Thyroid gland (tissue), 4 donors: Measurements from ENCODE around the gene LACRT. TPM values are rescaled to one million over a fixed set of nuclear protein-coding genes. Genes with fewer than 3 reads are reported as not detected.

ENCODE experiments used
- DNase-seq, 2 donors: peaks; one replicate each; pipeline ENCODE4 v3.0.0-alpha.2; 2019
- H3K27ac ChIP-seq, 3 donors: fragments of 200-600 bp; sonication (generic); 1 replicate in 2 of 3; 2 replicates in 1 of 3; pipeline ENCODE4 v1.5.1; 2016 to 2019; ENCODE audit warnings: mild to moderate bottlenecking in 1 of 3, moderate library complexity in 1 of 3
- H3K27me3 ChIP-seq: fragments of 200-600 bp; sonication (generic); one replicate; pipeline ENCODE4 v1.5.1; 2019
- H3K36me3 ChIP-seq, 2 donors: fragments of 200-600 bp; sonication (generic); one replicate each; pipeline ENCODE4 v1.5.1; 2016 to 2019
- H3K4me1 ChIP-seq, 2 donors: fragments of 200-600 bp; sonication (generic); one replicate each; pipeline ENCODE4 v1.5.1; 2017 to 2019
- H3K4me3 ChIP-seq, 3 donors: fragments of 200-600 bp; sonication (generic); replicated peaks in 1 of 3; 1 replicate in 2 of 3; 2 replicates in 1 of 3; pipeline ENCODE4 v1.5.1; 2016; ENCODE audit warnings: mild to moderate bottlenecking in 1 of 3
- H3K9me3 ChIP-seq: fragments of 200-600 bp; sonication (generic); one replicate; pipeline ENCODE4 v1.5.1; 2017
- CTCF ChIP-seq, 6 experiments: fragments of 200-600 bp in 3 of 6; fragments of 450-650 bp in 3 of 6; sonication (generic) in 3 of 6; IDR thresholded peaks; one replicate each; pipeline ENCODE4 v1.5.1; 2016 to 2019; ENCODE audit warnings: antibody characterized with exemption in 6 of 6, mild to moderate bottlenecking in 2 of 6, inconsistent platforms in 1 of 6, moderate library complexity in 1 of 6
- POLR2A ChIP-seq, 2 donors: fragments of 450-650 bp; IDR thresholded peaks; one replicate each; pipeline ENCODE4 v1.6.1; 2017; ENCODE audit warnings: antibody characterized with exemption in 2 of 2, mild to moderate bottlenecking in 2 of 2, moderate library complexity in 1 of 2
- WGBS, 2 donors: methylation state at CpG; one replicate each; pipeline ENCODE4 v1.1.5; 2017; 5-methylcytosine and 5-hydroxymethylcytosine counted together
- intact Hi-C: fragments of 100-400 bp; cut with DNase I; formaldehyde crosslinking; loops from one replicate; pipeline ENCODE4 v1.15.1; 2023
- total RNA-seq, 4 donors: library from RNA; depleted of rRNA; stranded (reverse); fragments of >200 nt; gene quantifications; one replicate each; pipeline ENCODE4 v1.2.3, GENCODE V29; 2016

Gene LACRT
- total RNA-seq, 4 donors from 2014 or later, result not detected

DNA sequence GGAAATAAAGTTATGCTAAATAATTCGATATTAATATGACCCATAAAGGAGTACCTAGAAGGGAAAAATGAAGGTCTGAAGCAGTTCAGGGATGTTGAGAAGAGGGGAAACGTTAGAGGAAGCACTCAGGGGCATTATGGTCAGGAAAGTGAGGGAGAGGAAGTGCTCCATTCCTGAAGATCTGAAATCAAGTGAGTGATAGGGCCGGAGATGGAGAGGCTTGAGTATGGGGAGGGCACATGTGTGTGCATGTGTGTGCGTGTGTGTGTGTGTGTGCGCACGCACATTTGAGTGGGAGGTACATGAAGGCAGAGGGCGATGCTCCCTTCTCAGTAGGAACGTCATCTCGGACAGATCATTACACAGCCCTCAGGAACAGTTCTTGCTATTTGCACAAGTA, 18.3 kb upstream of the LACRT start:
- no peak overlapping the region for H3K27ac ChIP-seq
- H3K9me3 ChIP-seq, result no peaks in the 10 kb centered on the region
- no peaks in the 10 kb centered on the region for H3K4me1 ChIP-seq
- no peak overlapping the region for H3K4me3 ChIP-seq
- DNase-seq, result no peak
- 66 to 75% methylated on average over 9 of the region's 9 CpGs for WGBS, 2 donors
- no peaks in the 10 kb centered on the region for H3K27me3 ChIP-seq
- H3K36me3 ChIP-seq, result no peaks in the 10 kb centered on the region
- no peak for TF ChIP-seq CTCF (IDR thresholded peaks at IDR 0.05)
- intact Hi-C loops, result no loop called here

DNA sequence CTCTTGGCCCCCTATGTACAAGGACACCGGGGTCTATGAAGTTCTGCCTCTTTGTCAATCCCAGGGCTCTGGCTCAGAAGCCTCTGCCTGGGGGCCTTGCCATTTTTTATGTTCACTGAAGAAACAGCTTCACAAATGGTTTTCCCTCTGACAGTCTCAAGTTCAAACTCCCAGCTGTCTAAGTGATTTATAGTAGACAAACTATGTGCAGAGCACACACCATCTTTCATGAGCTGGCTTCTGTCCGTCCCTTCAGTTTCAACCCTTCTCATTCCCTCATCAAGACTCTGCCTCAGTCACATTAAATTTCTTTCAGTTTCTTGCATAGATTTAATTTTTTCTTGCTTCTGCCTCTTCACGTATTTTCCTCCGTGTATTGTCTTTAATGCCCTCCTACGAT, 16.2 kb upstream of the LACRT start:
- Histone ChIP-seq H3K4me1 (no peaks in the 10 kb centered on the region), H3K27ac (no peak overlapping the region), H3K9me3 (no peaks in the 10 kb centered on the region), H3K4me3 (no peak overlapping the region), H3K27me3 (no peaks in the 10 kb centered on the region), H3K36me3 (no peaks in the 10 kb centered on the region)
- intact Hi-C loops, result no loop called here
- TF ChIP-seq POLR2A (IDR thresholded peaks at IDR 0.05), result no peak
- no peak for TF ChIP-seq CTCF (IDR thresholded peaks at IDR 0.05)
- DNase-seq, result no peak
- 81% methylated on average over 5 of the region's 5 CpGs for WGBS, 2 donors

DNA sequence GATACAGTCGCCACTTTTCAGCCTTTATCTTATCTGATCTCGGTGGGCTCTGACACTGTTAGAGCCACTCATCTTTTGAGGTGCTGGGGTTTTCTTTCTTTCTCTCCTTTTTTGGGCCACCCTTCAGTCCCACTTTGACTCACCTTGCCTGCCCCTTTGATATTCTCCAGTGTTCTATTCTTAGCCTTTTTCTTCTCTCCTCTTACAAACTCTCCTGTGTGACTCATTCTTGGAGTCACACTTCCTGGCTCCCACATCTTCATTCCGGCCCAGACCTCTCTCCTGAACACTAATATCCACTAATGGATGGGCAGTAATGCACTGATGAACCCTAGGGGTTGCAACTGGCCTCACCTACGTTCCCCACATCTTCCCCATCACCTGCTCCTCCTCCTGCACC, 15.7 kb upstream of the LACRT start:
- TF ChIP-seq POLR2A (IDR thresholded peaks at IDR 0.05) (no peak), CTCF (IDR thresholded peaks at IDR 0.05) (no peak)
- H3K4me3 ChIP-seq, result no peak overlapping the region
- H3K27me3 ChIP-seq, result no peaks in the 10 kb centered on the region
- no peak overlapping the region for H3K27ac ChIP-seq
- no peak for DNase-seq
- no peaks in the 10 kb centered on the region for H3K9me3 ChIP-seq
- H3K36me3 ChIP-seq, result no peaks in the 10 kb centered on the region
- WGBS, 2 donors, result 62 to 68% methylated on average over 4 of the region's 4 CpGs
- no peaks in the 10 kb centered on the region for H3K4me1 ChIP-seq
- intact Hi-C loops, result no loop called here

GRCh38 chr12:54649825-54650224, 15.1 kb upstream of the LACRT start:
- Histone ChIP-seq H3K9me3 (no peaks in the 10 kb centered on the region), H3K36me3 (no peaks in the 10 kb centered on the region), H3K4me1 (no peaks in the 10 kb centered on the region), H3K4me3 (no peak overlapping the region), H3K27me3 (no peaks in the 10 kb centered on the region), H3K27ac (no peak overlapping the region)
- WGBS, 2 donors, result 43 to 71% methylated on average over 1 of the region's 1 CpG
- no peak for TF ChIP-seq POLR2A (IDR thresholded peaks at IDR 0.05)
- intact Hi-C loops, result no loop called here
- no peak for DNase-seq

DNA sequence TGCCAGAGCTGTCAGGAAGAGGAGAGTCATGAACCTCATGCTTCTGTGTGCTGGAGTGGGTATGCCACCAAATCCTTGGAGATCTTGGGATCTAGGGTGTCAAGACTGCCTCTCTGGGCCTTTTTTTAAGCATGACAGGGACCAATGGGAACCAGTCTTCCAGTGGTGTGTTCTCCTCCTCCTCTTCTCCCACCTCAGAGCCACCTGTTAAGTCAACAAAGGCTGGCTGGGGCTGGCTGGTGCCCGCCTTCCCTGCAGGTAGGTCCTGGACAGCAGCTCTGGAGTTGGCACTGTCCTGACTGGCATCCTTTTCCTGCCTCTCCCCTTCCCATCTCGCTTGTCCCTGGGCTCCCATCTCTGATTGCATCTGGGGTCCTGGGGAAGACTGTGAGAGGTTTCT, 13.6 kb upstream of the LACRT start, which contains the start of gene DCD:
Gene DCD, minus strand, starts transcription at position 101 of the 400 bp plus-strand sequence. Its CDS starts 62 bp downstream, at position 39.
- Histone ChIP-seq H3K36me3 (no peaks in the 10 kb centered on the region), H3K27me3 (no peaks in the 10 kb centered on the region), H3K4me3 (no peak within 1 kb of the TSS), H3K9me3 (no peaks in the 10 kb centered on the region), H3K4me1 (no peaks in the 10 kb centered on the region), H3K27ac (no peak within 1 kb of the TSS)
- intact Hi-C loops, result no loop called here
- 63 to 74% methylated on average over 2 of the region's 2 CpGs for WGBS, 2 donors
- DNase-seq, result no peak
- TF ChIP-seq POLR2A (IDR thresholded peaks at IDR 0.05) (no peak), CTCF (IDR thresholded peaks at IDR 0.05) (no peak)

DNA sequence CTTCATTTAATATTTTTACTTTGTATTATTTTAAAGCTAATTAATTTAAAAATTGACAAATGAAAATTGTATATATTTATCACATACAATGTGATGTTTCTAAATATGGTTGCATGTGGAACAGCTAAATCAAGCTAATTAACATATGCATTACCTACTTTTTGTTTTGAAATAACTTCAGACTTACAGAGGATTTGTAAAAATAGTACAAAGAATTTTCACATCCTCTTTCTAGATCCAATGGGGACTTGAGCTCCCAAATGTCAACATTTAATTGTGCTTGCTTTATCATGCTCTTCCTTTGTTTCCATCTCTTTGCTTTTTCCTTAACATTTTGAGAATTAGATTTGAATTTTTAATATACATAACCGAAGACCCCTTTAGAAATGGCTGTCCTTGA, 6.9 kb upstream of the LACRT start:
- H3K4me3 ChIP-seq, result no peak overlapping the region
- TF ChIP-seq CTCF (IDR thresholded peaks at IDR 0.05), result no peak
- TF ChIP-seq POLR2A (IDR thresholded peaks at IDR 0.05), result no peak
- no peaks in the 10 kb centered on the region for H3K9me3 ChIP-seq
- DNase-seq, result no peak
- intact Hi-C loops, result no loop called here
- 87 to 93% methylated on average over 1 of the region's 1 CpG for WGBS, 2 donors
- no peaks in the 10 kb centered on the region for H3K27me3 ChIP-seq
- H3K36me3 ChIP-seq, result no peaks in the 10 kb centered on the region
- H3K27ac ChIP-seq, result no peak overlapping the region
- H3K4me1 ChIP-seq, result no peaks in the 10 kb centered on the region
